K562 (cell line): Measurements from ENCODE around the gene RYR1. TPM values are rescaled to one million over a fixed set of nuclear protein-coding genes. Genes with fewer than 3 reads are reported as not detected.

Source experiments
- BMI1 ChIP-seq: fragments of 150-350 bp; IDR thresholded peaks from 2 replicates; pipeline ENCODE4 v1.6.1; 2014; ENCODE audit warnings: low read length
- FOXK1 ChIP-seq: sonication (generic); formaldehyde crosslinking; IDR thresholded peaks from 2 replicates; pipeline ENCODE4 v1.8.0; 2022; ENCODE audit warnings: missing genetic modification reagents, mild to moderate bottlenecking, borderline replicate concordance
- HSF4 ChIP-seq: fragments of 250-450 bp; sonication (Bioruptor Pico); IDR thresholded peaks from 2 replicates; pipeline ENCODE4 v2.1.2; 2022; ENCODE audit warnings: mild to moderate bottlenecking, moderate library complexity, borderline replicate concordance
- IRF9 ChIP-seq: fragments of 450-650 bp; IDR thresholded peaks from 2 replicates; pipeline ENCODE4 v1.6.1; 2016; ENCODE audit warnings: missing biosample characterization, missing genetic modification characterization
- JUN ChIP-seq, 2 experiments: sonication (generic) in 1 of 2; formaldehyde crosslinking in 1 of 2; IDR thresholded peaks; 2 replicates each; pipeline versions ENCODE4 v1.6.1 to v1.8.0; 2012 to 2022; ENCODE audit warnings: borderline replicate concordance in 2 of 2, mild to moderate bottlenecking in 2 of 2, improper control_type of control experiment in 1 of 2, low read depth in 1 of 2, low read length in 1 of 2, missing genetic modification reagents in 1 of 2
- MAX ChIP-seq: sonication (generic); formaldehyde crosslinking; IDR thresholded peaks from 2 replicates; pipeline ENCODE4 v1.9.0; 2022; ENCODE audit warnings: mild to moderate bottlenecking, missing genetic modification reagents
- MBD1 ChIP-seq: fragments of 250-450 bp; sonication (Bioruptor Pico); IDR thresholded peaks from 2 replicates; pipeline ENCODE4 v1.8.0; 2022; ENCODE audit warnings: inconsistent platforms
- PHB ChIP-seq: fragments of 250-450 bp; sonication (Bioruptor Pico); IDR thresholded peaks from 2 replicates; pipeline ENCODE4 v1.5.0; 2021
- POLR2G ChIP-seq: fragments of 200-400 bp; formaldehyde crosslinking; IDR thresholded peaks from 2 replicates; pipeline ENCODE4 v1.6.1; 2017; ENCODE audit warnings: low read depth, mild to moderate bottlenecking, antibody characterized with exemption, low read length, moderate library complexity
- SP1 ChIP-seq: sonication (generic); formaldehyde crosslinking; IDR thresholded peaks from 2 replicates; pipeline ENCODE4 v1.8.1; 2022; ENCODE audit warnings: mild to moderate bottlenecking, missing genetic modification reagents
- SRSF7 ChIP-seq: fragments of 200-400 bp; formaldehyde crosslinking; optimal IDR thresholded peaks from 2 replicates; pipeline ENCODE3; 2017; ENCODE audit warnings: mild to moderate bottlenecking, low read depth, low read length
- STAT5A ChIP-seq: IDR thresholded peaks from 2 replicates; pipeline ENCODE4 v1.6.1; 2012; ENCODE audit warnings: low read length, inconsistent platforms, borderline replicate concordance
- ZBTB11 ChIP-seq, 3 experiments: fragments of 200-800 bp in 1 of 3; fragments of 250-450 bp in 1 of 3; fragments of 450-650 bp in 1 of 3; sonication (Bioruptor Pico) in 1 of 3; sonication (Bioruptor generic) in 1 of 3; formaldehyde crosslinking in 1 of 3; IDR thresholded peaks; 2 replicates each; pipeline versions ENCODE4 v1.6.1 to v1.8.0; 2016 to 2022; ENCODE audit warnings: mild to moderate bottlenecking in 2 of 3, missing genetic modification characterization in 2 of 3, missing compliant biosample characterization in 1 of 3, moderate library complexity in 1 of 3
- polyA plus RNA-seq, 8 experiments: library from polyadenylated mRNA; depleted of rRNA in 4 of 8; stranded (reverse) in 5 of 8; unstranded in 3 of 8; fragments of >200 nt; fragmentation: Nextera tagmentation in 2 of 8; fragmentation: Illumina TruSeq in 1 of 8; extraction: Ambion mirVana in 2 of 8; extraction: Trizol in 1 of 8; gene quantifications; 2 replicates each; pipeline versions ENCODE4 v1.2.1 to v1.2.3, GENCODE V29; 2011 to 2014; ENCODE audit warnings: inconsistent platforms in 1 of 8, missing spikeins in 1 of 8
- total RNA-seq, 7 experiments: library from RNA; depleted of rRNA in 6 of 7; stranded (reverse); fragments of >200 nt in 6 of 7; fragmentation: Illumina TruSeq in 2 of 7; extraction: Trizol in 2 of 7; gene quantifications; 2 replicates each; pipeline versions ENCODE4 v1.2.1 to v1.2.3, GENCODE V29; 2011 to 2021; ENCODE audit warnings: low replicate concordance in 1 of 7
- TF ChIP-seq, protein P1 (sequence below), 2 experiments: fragments of 450-650 bp in 1 of 2; sonication (generic) in 1 of 2; formaldehyde crosslinking; conservative IDR thresholded peaks; 2 replicates each; pipeline versions ENCODE4 v1.4.0 to v1.8.1; 2020 to 2022; ENCODE audit warnings: mild to moderate bottlenecking in 1 of 2, missing genetic modification reagents in 1 of 2

RYR1 gene
- total and polyA plus RNA-seq, 9 of the 15 experiments (the other 6 are each of a cell fraction or from before 2014, with no cell fraction given) = 0.11 to 7.4 (median 3.7) TPM

DNA sequence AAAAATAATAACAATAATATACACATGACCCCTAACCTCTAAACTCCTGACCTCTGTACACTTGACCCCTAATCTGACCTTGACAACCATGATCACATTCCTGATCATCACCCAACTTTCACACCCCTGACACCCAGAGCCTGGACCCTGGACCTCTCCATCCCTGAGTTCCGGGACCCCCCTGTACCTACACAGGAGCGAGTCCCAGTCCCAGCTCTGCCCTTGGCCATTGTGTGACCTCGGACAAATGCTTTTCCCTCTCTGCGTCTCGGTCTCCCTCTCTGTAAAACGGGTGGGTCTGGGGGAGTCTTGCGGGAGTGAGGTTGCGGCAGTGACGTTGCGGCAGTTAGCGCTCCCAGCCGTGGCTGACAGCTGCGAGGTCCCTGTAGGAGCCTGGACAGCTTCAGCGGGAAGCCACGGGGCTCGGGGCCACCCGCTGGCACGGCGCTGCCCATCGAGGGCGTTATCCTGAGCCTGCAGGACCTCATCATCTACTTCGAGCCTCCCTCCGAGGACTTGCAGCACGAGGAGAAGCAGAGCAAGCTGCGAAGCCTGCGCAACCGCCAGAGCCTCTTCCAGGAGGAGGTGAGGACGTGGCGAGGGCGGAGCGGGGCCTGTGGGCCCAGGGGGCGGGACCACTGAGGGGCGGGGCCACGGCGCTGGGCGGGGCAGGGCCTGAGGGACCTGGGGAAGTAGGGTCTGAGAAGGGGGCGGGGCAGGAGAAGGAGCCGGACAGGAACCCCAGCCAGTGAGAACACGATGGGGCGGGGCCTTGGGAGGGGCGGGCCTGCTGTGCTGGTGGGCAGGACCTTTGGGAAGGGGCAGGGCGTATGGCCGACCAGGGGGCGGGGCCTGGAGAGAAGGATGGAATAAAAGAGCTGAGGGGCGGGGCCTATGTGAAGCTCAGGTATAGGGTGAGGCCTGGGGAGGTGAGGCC is 19.2 kb downstream of the RYR1 start (continued):
- TF ChIP-seq MBD1 (CRISPR knock-in tag) = peak; percentile 90
- TF ChIP-seq JUN (IDR thresholded peaks at IDR 0.05; ENCODE audit: borderline replicate concordance, low read depth, low read length) = peak; percentile 75; the same call in 1 of the 2 replicates
- TF ChIP-seq JUN (CRISPR knock-in tag; IDR thresholded peaks at IDR 0.05; ENCODE audit: borderline replicate concordance) = peak; percentile 28; the same call in 1 of the 2 replicates
- no peak for TF ChIP-seq FOXK1 (CRISPR knock-in tag)
- TF ChIP-seq, protein P1, sequence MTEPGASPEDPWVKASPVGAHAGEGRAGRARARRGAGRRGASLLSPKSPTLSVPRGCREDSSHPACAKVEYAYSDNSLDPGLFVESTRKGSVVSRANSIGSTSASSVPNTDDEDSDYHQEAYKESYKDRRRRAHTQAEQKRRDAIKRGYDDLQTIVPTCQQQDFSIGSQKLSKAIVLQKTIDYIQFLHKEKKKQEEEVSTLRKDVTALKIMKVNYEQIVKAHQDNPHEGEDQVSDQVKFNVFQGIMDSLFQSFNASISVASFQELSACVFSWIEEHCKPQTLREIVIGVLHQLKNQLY (CRISPR knock-in tag; conservative IDR thresholded peaks at IDR 0.05) = no peak
- no peak for TF ChIP-seq BMI1
- TF ChIP-seq MAX (CRISPR knock-in tag) = peak; percentile 99
- no peak for TF ChIP-seq PHB (CRISPR knock-in tag)
- TF ChIP-seq SRSF7 = no peak
- TF ChIP-seq STAT5A = no peak
- TF ChIP-seq SP1 = peak; percentile 65; the same call in 1 of the 2 replicates
- TF ChIP-seq POLR2G = peak; percentile 85
- no peak for TF ChIP-seq ZBTB11 (CRISPR knock-in tag; IDR thresholded peaks at IDR 0.05)
- TF ChIP-seq HSF4 (CRISPR knock-in tag) = no peak
- peak; percentile 63 for TF ChIP-seq IRF9 (tag)
